Motor neuron (in vitro differentiated cells): ENCODE data around the gene CYP8B1. TPM values are rescaled to one million over a fixed set of nuclear protein-coding genes. Genes with fewer than 3 reads are reported as not detected.
A peak's percentile ranks its signal among the peaks of the same experiment; 100 is the strongest.
"Not testable (repeated sequence)": the region's sequence is repeated elsewhere in the genome, so short reads cannot be mapped to it uniquely, and the experiment has no call there.

ENCODE experiments used
- ATAC-seq, 8 experiments: fragments of 200-7000 bp; cut with Tn5 transposase; replicated peaks in 6 of 8; 2 replicates each; pipeline ENCODE4 v1.8.0; 2021; ENCODE audit warnings: mild to moderate bottlenecking in 8 of 8, moderate library complexity in 8 of 8
- H3K27ac ChIP-seq, 2 donors: fragments of 250-450 bp; sonication (Bioruptor Pico); 2 replicates each; pipeline ENCODE4 v1.9.0; 2021; ENCODE audit warnings: antibody characterized with exemption in 2 of 2, mild to moderate bottlenecking in 2 of 2, moderate library complexity in 1 of 2
- H3K4me1 ChIP-seq, 2 donors: fragments of 250-450 bp; sonication (Bioruptor Pico); replicated peaks in 1 of 2; 2 replicates each; pipeline ENCODE4 v1.6.1; 2021; ENCODE audit warnings: antibody characterized with exemption in 2 of 2, mild to moderate bottlenecking in 2 of 2, moderate library complexity in 1 of 2
- H3K4me3 ChIP-seq, 5 donors: fragments of 250-450 bp; sonication (Bioruptor Pico); 2 replicates each; pipeline ENCODE4 v1.9.0; 2021; ENCODE audit warnings: antibody characterized with exemption in 5 of 5, mild to moderate bottlenecking in 5 of 5, moderate library complexity in 4 of 5
- WGBS, 10 experiments: fragments of 450-650 bp; shearing (Covaris generic); methylation state at CpG; one replicate each; pipeline ENCODE4 v1.0.0; 2022; 5-methylcytosine and 5-hydroxymethylcytosine counted together
- in situ Hi-C, 9 experiments: fragments of 400-800 bp; cut with MboI; loops; one replicate each; pipeline ENCODE4 v1.15.0; 2021; ENCODE audit warnings: low sequenced_read_pairs in 9 of 9, low pct_unique_long_range_greater_than_20kb in 2 of 9; ENCODE audit not compliant: unreplicated experiment in 9 of 9
- total RNA-seq, 8 experiments: library from RNA; unstranded; fragments of 300-600 nt; gene quantifications; 2 replicates each; pipeline versions ENCODE4 v1.2.3 to v1.2.4, GENCODE V29; 2022

The CYP8B1 gene
- total RNA-seq, 8 experiments from 2014 or later = 0.05 to 0.81 (median 0.14) TPM; not detected in 1

- H3K27ac ChIP-seq = no peak overlapping the region
- peak in 3 of 8 experiments; percentile 47 to 65 (median 60) for ATAC-seq
- in situ Hi-C loops = no loop called here
- H3K4me1 ChIP-seq = no peaks in the 10 kb centered on the region
- no peak overlapping the region for H3K4me3 ChIP-seq
These were observed 23.4 kb upstream of the CYP8B1 start for GRCh38 chr3:42898896-42899675.

DNA sequence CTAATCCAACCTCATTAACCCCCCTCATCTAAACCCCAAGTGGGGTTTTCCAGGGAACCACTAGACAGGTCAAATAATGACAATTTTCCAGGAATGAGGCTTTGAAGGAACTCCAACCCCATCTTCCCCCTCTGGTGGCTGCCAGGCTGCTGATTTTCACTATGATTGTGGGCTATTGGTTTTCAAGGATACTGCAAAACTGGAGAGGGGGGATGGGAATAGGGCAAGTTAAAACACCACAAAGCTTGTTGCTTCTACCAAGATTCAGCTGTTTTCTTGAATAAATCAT lies 19.8 kb upstream of the CYP8B1 start:
- in situ Hi-C loops = no loop called here
- no peak for ATAC-seq
- Histone ChIP-seq H3K4me3 (no peak overlapping the region), H3K4me1 (no peaks in the 10 kb centered on the region), H3K27ac (no peak overlapping the region)

DNA sequence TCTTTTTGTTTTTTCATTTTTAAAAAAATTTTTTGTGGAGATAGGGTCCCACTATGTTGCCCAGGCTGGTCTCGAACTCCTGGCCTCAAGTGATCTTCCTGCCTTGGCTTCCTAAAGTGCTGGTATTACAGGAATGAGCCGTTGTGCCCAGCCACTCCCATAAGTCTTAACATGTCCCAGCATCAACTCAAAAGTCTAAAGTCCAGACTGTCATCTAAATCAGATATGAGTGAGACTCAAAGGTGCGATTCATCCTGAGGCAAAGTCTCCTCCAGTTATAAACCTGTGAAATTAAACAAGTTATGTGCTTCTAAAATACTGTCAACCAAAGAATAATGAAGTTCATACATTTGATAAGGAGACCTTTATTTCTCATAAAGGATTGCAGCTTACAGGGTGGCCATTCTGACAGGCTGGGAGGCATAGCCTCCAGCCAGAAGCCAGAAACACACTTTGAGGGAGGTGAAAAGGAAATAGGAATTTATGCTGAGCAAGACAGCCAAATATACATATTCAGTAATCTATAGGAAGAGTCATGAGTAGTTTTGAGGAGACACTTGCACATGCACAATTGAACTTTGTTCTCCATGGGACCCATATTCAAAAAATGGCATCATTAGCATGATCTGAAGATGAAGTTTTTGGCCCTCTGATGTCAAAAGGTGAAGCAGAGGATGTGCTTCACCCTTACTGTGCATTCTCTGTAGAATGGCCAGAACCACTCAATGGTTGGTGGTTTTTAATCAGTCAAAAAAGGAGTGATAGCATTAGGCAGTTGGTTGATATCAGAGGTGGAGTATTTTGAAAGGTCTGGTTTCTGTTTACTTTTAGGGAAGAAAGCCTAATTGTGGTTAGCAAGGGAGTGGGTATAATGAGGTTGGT lies 19.3 kb upstream of the CYP8B1 start:
- in situ Hi-C loops = no loop called here
- ATAC-seq = peak in 3 of 8 experiments; percentile 52 to 87 (median 58)
- no peaks in the 10 kb centered on the region for H3K4me1 ChIP-seq
- WGBS, 10 experiments = 17 to 100% (median 65%) methylated on average over 1 to 3 of the region's 3 CpGs
- H3K27ac ChIP-seq = no peak overlapping the region
- no peak overlapping the region for H3K4me3 ChIP-seq

DNA sequence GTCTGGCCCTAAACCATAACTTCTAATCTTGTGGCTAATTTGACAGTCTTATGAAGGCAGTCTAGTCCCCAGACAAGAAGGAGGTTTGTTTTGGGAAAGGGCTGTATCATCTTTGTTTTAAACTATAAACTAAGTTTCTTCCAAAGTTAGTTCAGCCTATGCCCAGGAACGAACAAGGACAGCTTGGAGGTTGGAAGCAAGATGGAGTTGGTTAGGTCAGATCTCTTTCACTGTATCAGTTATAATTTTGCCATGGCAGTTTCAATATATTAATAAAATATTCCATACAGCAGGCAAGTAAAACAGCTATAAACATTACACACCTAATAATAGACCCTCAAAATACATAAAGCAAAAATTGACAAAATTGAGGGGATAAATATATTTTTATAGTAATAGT lies 17.1 kb upstream of the CYP8B1 start:
- Histone ChIP-seq H3K27ac (no peak overlapping the region), H3K4me1 (no peaks in the 10 kb centered on the region), H3K4me3 (no peak overlapping the region)
- 17 to 100% (median 73%) methylated on average over 1 of the region's 1 CpG; no CpG with 5 or more reads in 4 of the 10 experiments for WGBS, 10 experiments
- in situ Hi-C loops = no loop called here
- no peak for ATAC-seq

DNA sequence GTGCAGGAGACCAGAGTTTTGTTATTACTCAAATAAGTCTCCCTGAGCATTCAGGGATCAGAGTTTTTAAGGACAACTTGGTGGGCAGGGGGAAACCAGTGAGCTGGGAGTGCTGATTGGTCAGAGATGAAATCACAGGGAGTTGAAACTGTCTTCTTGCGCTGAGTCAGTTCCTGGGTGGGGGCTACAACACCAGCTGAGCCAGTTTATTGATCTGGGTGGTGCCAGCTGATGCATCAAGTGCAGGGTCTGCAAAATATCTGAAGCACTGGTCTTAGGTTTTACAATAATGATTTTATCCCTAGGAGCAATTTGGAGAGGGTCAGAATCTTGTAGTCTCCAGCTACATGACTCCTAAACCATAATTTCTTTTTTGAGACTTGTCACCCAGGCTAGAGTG lies 16.5 kb upstream of the CYP8B1 start:
- 60 to 100% (median 100%) methylated on average over 1 of the region's 1 CpG; no CpG with 5 or more reads in 6 of the 10 experiments for WGBS, 10 experiments
- H3K4me1 ChIP-seq = no peaks in the 10 kb centered on the region
- H3K4me3 ChIP-seq = no peak overlapping the region
- ATAC-seq = no peak
- in situ Hi-C loops = no loop called here
- no peak overlapping the region for H3K27ac ChIP-seq

DNA sequence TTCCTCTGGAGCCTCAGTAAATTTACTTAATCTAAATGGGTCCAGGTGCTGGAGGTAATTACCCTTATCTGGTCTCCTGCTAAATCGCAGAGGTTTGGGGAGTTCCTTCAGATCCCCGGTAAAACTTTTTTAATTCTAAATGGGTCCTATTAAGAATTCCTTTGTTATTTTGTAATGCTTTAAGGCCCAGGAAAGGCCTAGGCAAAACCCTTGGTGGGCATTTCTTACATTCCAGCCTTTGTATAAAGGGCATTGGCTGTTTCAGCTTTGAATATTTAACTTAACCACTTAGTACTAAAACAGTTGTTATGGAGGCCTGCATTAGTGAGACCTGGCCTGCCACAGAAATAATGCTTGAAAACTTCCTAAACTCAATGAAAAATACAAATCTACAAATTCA lies 15.4 kb upstream of the CYP8B1 start:
- WGBS, 10 experiments = 17 to 81% (median 45%) methylated on average over 1 to 2 of the region's 2 CpGs; no CpG with 5 or more reads in 4 of the 10 experiments
- Histone ChIP-seq H3K4me3 (no peak overlapping the region), H3K27ac (no peak overlapping the region), H3K4me1 (no peaks in the 10 kb centered on the region)
- in situ Hi-C loops = no loop called here
- no peak for ATAC-seq

DNA sequence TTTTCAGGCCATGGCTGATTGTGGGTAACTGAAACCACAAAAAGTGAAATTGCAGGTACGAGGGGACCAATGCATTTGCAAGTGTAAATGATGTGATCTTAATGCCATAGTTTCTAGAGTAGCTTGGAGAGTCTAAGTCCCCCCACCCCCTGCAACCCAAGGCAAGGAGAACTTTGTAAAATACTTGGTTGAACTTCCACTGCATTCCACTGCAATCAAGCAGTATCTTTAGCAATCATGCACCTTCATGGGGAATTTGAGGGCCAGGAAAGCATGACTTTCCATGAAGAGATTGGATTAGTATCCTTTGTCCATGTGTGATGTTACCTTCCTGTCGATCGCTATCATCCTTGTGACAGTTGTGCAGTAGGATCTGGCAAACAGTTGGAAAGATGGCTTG lies 11.4 kb upstream of the CYP8B1 start:
- Histone ChIP-seq H3K4me1 (no peaks in the 10 kb centered on the region), H3K4me3 (no peak overlapping the region), H3K27ac (no peak overlapping the region)
- 50 to 100% (median 89%) methylated on average over 2 to 3 of the region's 3 CpGs; no CpG with 5 or more reads in 4 of the 10 experiments for WGBS, 10 experiments
- in situ Hi-C loops = no loop called here
- no peak for ATAC-seq

- ATAC-seq = no peak
- in situ Hi-C loops = no loop called here
- no peak overlapping the region for H3K27ac ChIP-seq
- H3K4me3 ChIP-seq = no peak overlapping the region
- WGBS, 10 experiments = 0 to 89% (median 29%) methylated on average over 1 of the region's 1 CpG; no CpG with 5 or more reads in 3 of the 10 experiments
- H3K4me1 ChIP-seq = peaks cover 0 to 2% of the 10 kb centered on the region in 2 donors
These were observed 10.7 kb upstream of the CYP8B1 start for GRCh38 chr3:42886294-42886822.

- peaks cover 0 to 2% of the 10 kb centered on the region in 2 donors for H3K4me1 ChIP-seq
- WGBS, 10 experiments = 13 to 100% (median 80%) methylated on average over 1 to 2 of the region's 2 CpGs; no CpG with 5 or more reads in 1 of the 10 experiments
- in situ Hi-C loops = no loop called here
- H3K4me3 ChIP-seq = no peak overlapping the region
- no peak for ATAC-seq
- no peak overlapping the region for H3K27ac ChIP-seq
These were observed 8.6 kb upstream of the CYP8B1 start for GRCh38 chr3:42884324-42884723.

GRCh38 chr3:42883251-42883930 lies 7.7 kb upstream of the CYP8B1 start:
- in situ Hi-C loops, ATAC-seq, H3K4me1 ChIP-seq, H3K27ac ChIP-seq, H3K4me3 ChIP-seq: not testable (repeated sequence)
- WGBS, 10 experiments = 13 to 100% (median 76%) methylated on average over 1 to 5 of the region's 6 CpGs

DNA sequence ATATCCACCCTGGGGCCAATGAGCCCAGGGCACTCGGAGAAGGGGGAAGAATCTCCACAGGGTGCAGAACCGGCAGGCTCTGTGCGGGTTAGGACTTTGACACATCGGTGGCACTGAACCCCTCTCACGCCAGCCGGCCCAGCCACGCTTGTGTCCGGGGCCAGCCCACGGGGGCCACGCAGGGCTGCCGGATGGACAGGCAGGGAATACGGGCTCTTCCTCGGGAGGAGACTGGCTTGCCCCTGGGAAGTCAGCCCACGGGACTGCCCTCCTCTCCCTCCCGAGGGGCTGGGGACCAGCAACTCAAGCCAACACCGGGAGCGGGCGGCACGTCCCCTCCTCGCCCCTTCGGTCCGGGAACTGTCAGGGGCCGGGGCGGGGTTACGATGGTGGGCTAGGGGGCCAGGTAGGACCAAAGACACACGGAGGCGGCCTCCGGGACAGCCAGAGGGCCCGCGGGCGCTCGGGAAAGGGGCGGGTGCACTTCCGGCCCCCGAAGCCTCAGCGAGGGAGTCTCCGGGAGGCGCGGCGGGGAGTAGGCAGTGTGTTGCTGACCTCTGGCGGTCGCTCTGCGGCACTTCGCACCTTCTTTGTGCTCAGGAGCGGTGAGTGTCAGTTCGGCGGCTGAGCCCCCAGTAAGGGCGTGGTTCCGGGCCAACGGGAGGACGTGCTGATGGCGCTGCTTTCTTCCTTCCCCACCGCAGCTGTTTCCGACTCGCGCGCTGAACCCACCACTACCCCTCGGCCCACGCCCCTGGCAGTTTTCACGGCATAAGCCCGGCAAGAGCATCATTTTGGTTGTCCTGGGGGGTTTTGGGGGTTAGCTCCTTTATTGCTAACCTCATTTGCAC lies 5.1 kb upstream of the CYP8B1 start:
- ATAC-seq = peak; percentile 97 to 100 (median 99)
- in situ Hi-C loops = no loop called here
- peak overlapping the region; percentile 32 to 49 (median 38) for H3K4me3 ChIP-seq
- H3K4me1 ChIP-seq = peaks cover 0 to 2% of the 10 kb centered on the region in 2 donors
- WGBS, 10 experiments = 0 to 21% (median 14%) methylated on average over 1 to 19 of the region's 61 CpGs; no CpG with 5 or more reads in 4 of the 10 experiments
- no peak overlapping the region for H3K27ac ChIP-seq

- ATAC-seq = no peak
- in situ Hi-C loops = no loop called here
- Histone ChIP-seq H3K4me3 (peak overlapping the region in 1 of 5 donors; percentile 38), H3K4me1 (peaks cover 0 to 2% of the 10 kb centered on the region in 2 donors), H3K27ac (no peak overlapping the region)
- 84 to 100% (median 89%) methylated on average over 1 to 9 of the region's 9 CpGs; no CpG with 5 or more reads in 2 of the 10 experiments for WGBS, 10 experiments
These were observed 4.5 kb upstream of the CYP8B1 start for GRCh38 chr3:42880183-42880582.
